Upper lobe of right lung (tissue), 1 donor: ENCODE results near the gene PEX26. TPM values are rescaled to one million over a fixed set of nuclear protein-coding genes. Genes with fewer than 3 reads are reported as not detected.

ENCODE experiments used
- ATAC-seq: fragments of 200-7000 bp; cut with Tn5 transposase; one replicate; pipeline ENCODE4 v1.9.1; 2020; ENCODE audit warnings: mild to moderate bottlenecking, moderate library complexity
- DNase-seq: peaks from one replicate; pipeline ENCODE4 v3.0.0-alpha.2; 2020
- H3K27ac ChIP-seq: fragments of 200-600 bp; one replicate; pipeline ENCODE4 v1.8.0; 2022
- H3K27me3 ChIP-seq: fragments of 200-600 bp; one replicate; pipeline ENCODE4 v1.8.0; 2022; ENCODE audit warnings: mild to moderate bottlenecking
- H3K36me3 ChIP-seq: fragments of 200-600 bp; one replicate; pipeline ENCODE4 v1.8.0; 2022
- H3K4me1 ChIP-seq: fragments of 200-600 bp; one replicate; pipeline ENCODE4 v1.8.0; 2022
- H3K4me3 ChIP-seq: fragments of 200-600 bp; one replicate; pipeline ENCODE4 v1.8.0; 2022; ENCODE audit warnings: mild to moderate bottlenecking
- H3K9me3 ChIP-seq: fragments of 200-600 bp; one replicate; pipeline ENCODE4 v1.8.0; 2022
- intact Hi-C: fragments of 100-400 bp; cut with DNase I; formaldehyde crosslinking; loops from one replicate; pipeline ENCODE4 v1.11.0; 2022
- total RNA-seq: library from RNA; stranded (reverse); fragmentation: NEBNext Ultra II Directional; extraction: Animal tissue kit (Norgen Biotek cat#: 25700); gene quantifications from one replicate; pipeline ENCODE4 v1.2.1, GENCODE V29; 2021
- TF ChIP-seq, protein P1 (sequence below): fragments of 200-600 bp; IDR thresholded peaks from one replicate; pipeline ENCODE4 v1.8.0; 2022; ENCODE audit warnings: antibody characterized with exemption
- donor health status: DM: no; HTN: yes; CAD: no; lungs with severe emphysema.

The PEX26 gene
- total RNA-seq, 1 donor from 2014 or later, result 35.5 TPM

DNA sequence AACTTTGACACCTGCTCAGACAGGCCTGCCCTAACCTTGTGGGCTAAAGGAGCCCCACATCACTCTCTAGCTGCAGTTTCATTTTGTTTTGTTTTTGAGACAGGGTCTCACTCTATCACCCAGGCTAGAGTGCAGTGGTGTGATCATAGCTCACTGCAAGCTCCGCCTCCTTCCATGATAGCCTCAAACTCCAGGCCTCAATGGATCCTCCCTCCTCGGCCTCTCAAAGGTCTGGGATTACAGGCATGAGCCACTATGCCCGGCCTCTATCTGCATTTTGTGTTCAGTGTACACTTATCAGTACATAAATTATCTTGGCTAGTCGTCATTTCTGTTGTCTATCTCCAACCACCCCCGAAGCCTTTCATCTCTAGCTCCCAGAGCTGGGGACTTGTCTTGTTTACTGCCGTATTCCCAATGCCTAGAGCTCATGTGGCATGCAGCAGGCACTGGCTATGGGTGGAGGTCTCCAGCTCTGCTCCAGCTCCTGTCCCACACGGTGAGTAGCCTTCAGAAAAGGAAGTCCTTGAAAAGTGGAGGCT is 22.1 kb upstream of the PEX26 start:
- Histone ChIP-seq H3K36me3 (no peaks in the 10 kb centered on the region), H3K27ac (peak overlapping the region; percentile 51), H3K4me3 (no peak overlapping the region), H3K9me3 (no peaks in the 10 kb centered on the region), H3K27me3 (no peaks in the 10 kb centered on the region), H3K4me1 (peaks cover 10% of the 10 kb centered on the region)
- no peak for DNase-seq
- no peak for ATAC-seq
- intact Hi-C loops, result no loop called here
- TF ChIP-seq, protein P1, sequence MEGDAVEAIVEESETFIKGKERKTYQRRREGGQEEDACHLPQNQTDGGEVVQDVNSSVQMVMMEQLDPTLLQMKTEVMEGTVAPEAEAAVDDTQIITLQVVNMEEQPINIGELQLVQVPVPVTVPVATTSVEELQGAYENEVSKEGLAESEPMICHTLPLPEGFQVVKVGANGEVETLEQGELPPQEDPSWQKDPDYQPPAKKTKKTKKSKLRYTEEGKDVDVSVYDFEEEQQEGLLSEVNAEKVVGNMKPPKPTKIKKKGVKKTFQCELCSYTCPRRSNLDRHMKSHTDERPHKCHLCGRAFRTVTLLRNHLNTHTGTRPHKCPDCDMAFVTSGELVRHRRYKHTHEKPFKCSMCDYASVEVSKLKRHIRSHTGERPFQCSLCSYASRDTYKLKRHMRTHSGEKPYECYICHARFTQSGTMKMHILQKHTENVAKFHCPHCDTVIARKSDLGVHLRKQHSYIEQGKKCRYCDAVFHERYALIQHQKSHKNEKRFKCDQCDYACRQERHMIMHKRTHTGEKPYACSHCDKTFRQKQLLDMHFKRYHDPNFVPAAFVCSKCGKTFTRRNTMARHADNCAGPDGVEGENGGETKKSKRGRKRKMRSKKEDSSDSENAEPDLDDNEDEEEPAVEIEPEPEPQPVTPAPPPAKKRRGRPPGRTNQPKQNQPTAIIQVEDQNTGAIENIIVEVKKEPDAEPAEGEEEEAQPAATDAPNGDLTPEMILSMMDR, result no peak

DNA sequence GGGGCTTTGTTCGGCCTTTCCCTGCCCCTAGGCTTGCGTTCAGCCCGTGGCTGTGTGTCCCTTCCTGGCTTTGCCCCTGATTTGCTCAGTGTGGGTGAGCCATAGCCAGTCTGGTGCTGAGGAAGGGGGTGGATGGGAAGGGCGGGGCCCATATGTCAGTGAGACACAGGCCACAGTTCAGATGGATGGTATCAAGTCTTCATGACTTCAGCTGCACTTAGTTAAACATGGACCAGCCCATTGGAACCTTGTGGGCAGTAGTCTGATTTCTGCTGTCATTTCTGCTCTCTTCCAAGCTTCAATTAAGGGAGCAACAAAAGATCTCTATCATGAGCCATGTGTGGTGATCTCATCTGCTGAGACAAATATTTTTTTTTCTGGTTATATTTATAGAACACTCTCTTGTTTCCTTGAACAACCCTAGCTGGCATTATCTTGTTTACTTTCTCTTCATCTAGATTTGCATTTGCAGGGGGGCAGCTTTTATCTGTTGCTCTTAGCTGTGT is 21.6 kb upstream of the PEX26 start:
- ATAC-seq (no peak), DNase-seq (peak; percentile 61)
- TF ChIP-seq, protein P1, result no peak
- Histone ChIP-seq H3K4me1 (peaks cover 10% of the 10 kb centered on the region), H3K27ac (peak overlapping the region; percentile 51), H3K4me3 (no peak overlapping the region), H3K9me3 (no peaks in the 10 kb centered on the region), H3K36me3 (no peaks in the 10 kb centered on the region), H3K27me3 (no peaks in the 10 kb centered on the region)
- intact Hi-C loops, result no loop called here

DNA sequence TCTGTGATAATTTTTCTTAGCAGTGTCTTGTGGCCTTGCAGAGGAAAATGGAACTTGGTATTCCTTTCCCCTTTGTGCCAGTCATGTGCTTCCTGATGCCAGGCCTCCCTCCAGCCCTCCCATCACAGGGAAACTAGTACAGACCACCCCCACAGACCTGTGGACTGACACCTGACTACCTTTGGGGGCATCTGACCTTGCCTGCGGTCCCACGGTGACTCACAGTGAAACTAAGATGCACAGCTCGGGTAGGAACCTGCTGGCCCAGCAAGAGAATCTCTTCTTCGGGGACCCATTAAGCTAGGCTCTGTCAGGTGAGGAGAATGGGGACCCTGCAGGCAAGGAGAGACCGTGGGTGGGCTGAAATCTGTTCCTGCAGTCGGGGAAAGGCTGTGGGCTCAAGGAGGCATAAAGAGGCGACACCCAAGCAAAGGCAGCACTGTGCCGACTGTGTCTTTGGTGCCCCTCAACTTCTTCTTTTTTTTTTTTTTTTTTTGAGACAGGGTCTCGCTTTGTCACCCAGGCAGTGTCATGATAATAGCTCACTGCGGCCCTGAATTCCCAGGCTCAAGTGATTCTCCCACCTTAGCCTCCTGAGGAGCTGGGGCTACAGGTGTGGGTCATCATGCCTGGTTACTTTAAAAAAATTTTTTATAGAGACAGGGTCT is 20.8 kb upstream of the PEX26 start:
- peaks cover 10% of the 10 kb centered on the region for H3K4me1 ChIP-seq
- no peaks in the 10 kb centered on the region for H3K27me3 ChIP-seq
- TF ChIP-seq, protein P1, result no peak
- ATAC-seq, result no peak
- peak overlapping the region; percentile 51 for H3K27ac ChIP-seq
- DNase-seq, result peak; percentile 37
- intact Hi-C loops, result no loop called here
- H3K4me3 ChIP-seq, result no peak overlapping the region
- no peaks in the 10 kb centered on the region for H3K9me3 ChIP-seq
- H3K36me3 ChIP-seq, result no peaks in the 10 kb centered on the region

DNA sequence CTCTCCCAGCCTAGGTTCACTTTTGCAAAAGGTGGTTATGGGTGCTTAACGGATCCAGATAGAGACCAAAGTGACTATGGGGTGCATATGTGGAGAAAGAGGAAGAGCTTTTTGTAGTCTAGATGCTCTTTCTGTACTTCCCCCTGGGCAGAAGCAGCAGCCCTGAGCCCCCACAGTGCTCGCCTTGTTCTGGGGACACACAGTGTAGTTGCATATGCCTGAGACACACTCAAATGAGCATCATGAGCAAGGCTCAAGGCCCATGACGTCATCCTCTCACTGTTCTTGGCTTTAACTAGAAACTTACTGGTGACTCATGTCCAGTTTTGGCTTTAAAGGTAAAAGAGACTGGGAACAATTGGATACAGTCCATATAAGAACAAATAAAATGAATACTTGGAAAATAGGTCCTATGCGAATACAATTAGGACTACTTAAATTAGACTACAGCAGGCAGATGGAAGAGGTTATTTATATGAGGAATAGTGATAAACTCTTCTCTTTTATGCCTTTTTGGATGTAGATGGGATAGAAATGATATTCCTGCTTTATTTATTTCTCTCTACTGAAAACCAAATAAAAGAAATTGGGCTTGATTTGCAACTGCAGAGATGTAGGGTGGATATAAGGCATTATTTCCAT is 20.1 kb upstream of the PEX26 start:
- Histone ChIP-seq H3K27ac (no peak overlapping the region), H3K4me1 (peaks cover 10% of the 10 kb centered on the region), H3K9me3 (no peaks in the 10 kb centered on the region), H3K27me3 (no peaks in the 10 kb centered on the region), H3K36me3 (no peaks in the 10 kb centered on the region), H3K4me3 (no peak overlapping the region)
- peak; percentile 40 for ATAC-seq
- peak; percentile 28 for DNase-seq
- TF ChIP-seq, protein P1, result no peak
- intact Hi-C loops, result no loop called here

DNA sequence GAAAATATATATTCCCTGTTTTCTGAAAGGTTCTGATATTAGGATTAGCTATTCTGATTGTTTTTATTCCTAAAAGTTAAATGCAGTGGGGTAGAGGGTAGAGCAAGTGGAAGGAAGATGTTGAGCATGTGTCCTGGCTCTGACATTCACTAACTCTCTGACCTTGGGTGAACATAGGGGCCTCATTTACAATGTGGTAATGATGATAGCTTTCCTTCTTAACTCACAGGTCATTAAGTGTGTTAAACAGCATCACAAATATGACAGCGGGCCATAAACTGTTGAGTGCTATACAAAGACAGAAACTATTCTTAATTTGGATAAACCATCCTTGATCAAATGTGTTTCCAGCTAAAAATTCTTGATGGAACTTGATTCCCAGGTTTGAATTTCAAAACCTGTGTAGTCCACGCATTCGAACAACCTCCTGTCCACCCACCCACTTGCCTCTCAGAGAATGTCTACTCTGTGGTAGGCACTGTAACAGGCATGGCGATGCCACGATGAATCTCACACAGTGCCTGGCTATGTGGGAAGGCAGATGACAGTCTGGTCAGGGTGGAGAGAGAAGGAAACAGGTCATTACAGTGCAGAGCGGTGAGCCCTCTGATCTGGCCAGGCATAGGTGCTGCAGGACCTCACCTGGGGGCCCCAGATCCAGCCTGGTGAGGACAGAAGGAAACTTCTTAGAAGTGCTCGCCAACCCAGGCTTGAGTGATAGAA is 19.3 kb upstream of the PEX26 start:
- Histone ChIP-seq H3K27ac (no peak overlapping the region), H3K36me3 (no peaks in the 10 kb centered on the region), H3K9me3 (no peaks in the 10 kb centered on the region), H3K4me3 (no peak overlapping the region), H3K27me3 (no peaks in the 10 kb centered on the region), H3K4me1 (peaks cover 10% of the 10 kb centered on the region)
- DNase-seq, result peak; percentile 22
- no peak for ATAC-seq
- TF ChIP-seq, protein P1, result no peak
- intact Hi-C loops, result no loop called here
